Progenitor cell of endocrine pancreas (in vitro differentiated cells): ENCODE measurements around the gene WIZ. TPM values are rescaled to one million over a fixed set of nuclear protein-coding genes. Genes with fewer than 3 reads are reported as not detected.

ENCODE experiments used
- DNase-seq: peaks from one replicate; pipeline ENCODE4 v3.0.0; 2021; ENCODE audit warnings: low spot score; ENCODE audit not compliant: unreplicated experiment
- H3K27ac Mint-ChIP-seq: 2 replicates; pipeline ENCODE4 v1.8.0; 2021; ENCODE audit warnings: mild to moderate bottlenecking, moderate library complexity, mixed read lengths
- H3K27me3 Mint-ChIP-seq: 2 replicates; pipeline ENCODE4 v1.8.0; 2021; ENCODE audit warnings: mixed read lengths
- H3K36me3 Mint-ChIP-seq: 2 replicates; pipeline ENCODE4 v1.8.0; 2022; ENCODE audit warnings: mixed read lengths; ENCODE audit not compliant: insufficient read depth
- H3K4me1 Mint-ChIP-seq: 2 replicates; pipeline ENCODE4 v1.8.0; 2021; ENCODE audit warnings: low read depth, mixed read lengths
- H3K4me3 Mint-ChIP-seq: 2 replicates; pipeline ENCODE4 v1.8.0; 2021; ENCODE audit warnings: low read depth, mild to moderate bottlenecking, moderate library complexity, mixed read lengths
- H3K9me3 Mint-ChIP-seq: 2 replicates; pipeline ENCODE4 v1.8.0; 2021; ENCODE audit warnings: low read depth, mixed read lengths
- CTCF ChIP-seq: fragments of 200-600 bp; sonication (generic); IDR thresholded peaks from one replicate; pipeline ENCODE4 v1.5.0; 2021; ENCODE audit warnings: antibody characterized with exemption, mild to moderate bottlenecking; ENCODE audit not compliant: unreplicated experiment
- total RNA-seq: library from RNA; stranded (reverse); gene quantifications from 2 replicates; pipeline ENCODE4 v1.2.1, GENCODE V29; 2021

WIZ gene
- total RNA-seq, 1 donor from 2014 or later, result 61.6 TPM

GRCh38 chr19:15436826-15437110, 13.0 kb downstream of the WIZ start:
- Mint-ChIP-seq H3K4me3 (no peak overlapping the region), H3K9me3 (no peaks in the 10 kb centered on the region), H3K4me1 (peaks cover 7% of the 10 kb centered on the region), H3K27ac (no peak overlapping the region), H3K36me3 (peaks cover 3% of the 10 kb centered on the region), H3K27me3 (no peaks in the 10 kb centered on the region)
- no peak for DNase-seq
- TF ChIP-seq CTCF, result no peak

GRCh38 chr19:15436012-15436825, 13.5 kb downstream of the WIZ start:
- H3K4me3 Mint-ChIP-seq, result no peak overlapping the region
- no peak for DNase-seq
- no peaks in the 10 kb centered on the region for H3K9me3 Mint-ChIP-seq
- H3K27ac Mint-ChIP-seq, result no peak overlapping the region
- peaks cover 13% of the 10 kb centered on the region for H3K4me1 Mint-ChIP-seq
- TF ChIP-seq CTCF, result no peak
- H3K27me3 Mint-ChIP-seq, result no peaks in the 10 kb centered on the region
- H3K36me3 Mint-ChIP-seq, result peaks cover 3% of the 10 kb centered on the region

GRCh38 chr19:15433519-15434069, 16.2 kb downstream of the WIZ start:
- H3K27me3 Mint-ChIP-seq, result no peaks in the 10 kb centered on the region
- H3K4me3 Mint-ChIP-seq, result peak overlapping the region; percentile 97
- peaks cover 19% of the 10 kb centered on the region for H3K4me1 Mint-ChIP-seq
- DNase-seq, result no peak
- H3K36me3 Mint-ChIP-seq, result peaks cover 3% of the 10 kb centered on the region
- no peaks in the 10 kb centered on the region for H3K9me3 Mint-ChIP-seq
- H3K27ac Mint-ChIP-seq, result peak overlapping the region; percentile 95
- no peak for TF ChIP-seq CTCF

- H3K27me3 Mint-ChIP-seq, result no peaks in the 10 kb centered on the region
- no peak for TF ChIP-seq CTCF
- peak overlapping the region; percentile 97 for H3K4me3 Mint-ChIP-seq
- no peaks in the 10 kb centered on the region for H3K9me3 Mint-ChIP-seq
- peak; percentile 87 for DNase-seq
- H3K36me3 Mint-ChIP-seq, result peaks cover 3% of the 10 kb centered on the region
- peaks cover 19% of the 10 kb centered on the region for H3K4me1 Mint-ChIP-seq
- H3K27ac Mint-ChIP-seq, result peak overlapping the region; percentile 95
Observed at GRCh38 chr19:15432629-15433518, 16.9 kb downstream of the WIZ start.

GRCh38 chr19:15432018-15432494, 17.7 kb downstream of the WIZ start:
- no peak for TF ChIP-seq CTCF
- Mint-ChIP-seq H3K36me3 (peaks cover 6% of the 10 kb centered on the region), H3K27me3 (no peaks in the 10 kb centered on the region), H3K4me1 (peaks cover 19% of the 10 kb centered on the region), H3K27ac (peak overlapping the region; percentile 98), H3K4me3 (peak overlapping the region; percentile 98), H3K9me3 (no peaks in the 10 kb centered on the region)
- no peak for DNase-seq
